ENCODE data around the gene KLK7.

The KLK7 gene

DNA sequence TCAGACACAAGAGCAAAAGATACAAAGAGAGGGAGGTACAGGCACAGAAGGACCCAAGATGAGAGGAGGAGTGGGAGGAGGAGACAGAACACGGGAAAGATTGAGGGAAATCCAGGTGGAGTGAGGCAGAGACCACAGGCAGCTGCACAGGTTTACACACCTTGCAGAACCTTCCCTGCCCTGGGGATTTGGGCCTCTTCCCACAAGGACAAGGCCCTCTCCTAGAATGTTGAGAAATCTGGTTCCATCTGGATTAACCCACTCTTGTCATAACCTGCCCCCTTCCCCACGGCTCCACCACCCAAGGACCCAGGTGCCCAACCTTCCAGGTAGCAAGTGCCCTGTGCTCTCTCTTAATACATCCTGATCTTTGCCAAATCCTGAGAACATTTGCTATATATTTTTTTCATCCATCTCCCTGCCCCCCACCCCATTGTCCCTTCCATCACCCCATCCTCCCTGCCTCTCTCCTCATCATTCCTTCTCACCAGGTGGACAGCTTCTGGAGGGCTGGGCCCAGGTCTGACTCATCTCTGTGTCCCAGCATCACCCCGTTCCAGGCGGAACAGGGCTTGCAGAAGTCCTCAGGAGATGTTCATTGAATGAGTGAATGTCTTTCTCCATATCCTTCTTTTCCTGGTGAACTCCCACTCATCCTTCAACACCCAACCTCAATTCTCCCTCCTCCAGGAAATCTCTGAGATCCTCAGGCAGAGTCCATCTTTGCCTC, 26.5 kb upstream of the KLK7 start:
- H3K79me1 ChIP-seq (ENCODE audit: low read length), result no peaks in the 10 kb centered on the region
- H3K4me1 ChIP-seq (ENCODE audit: control insufficient read depth, low read depth, low read length), result no peaks in the 10 kb centered on the region
- WGBS (ENCODE audit: extremely low coverage, insufficient coverage, low lambda C conversion rate), result no CpG with 5 or more reads among the region's 4 CpGs
- no peaks in the 10 kb centered on the region for H3K79me2 ChIP-seq (ENCODE audit: control insufficient read depth, insufficient read depth, low read length)
- H4K8ac ChIP-seq (ENCODE audit: low read depth, low read length), result no peak overlapping the region
- H2BK120ac ChIP-seq (ENCODE audit: low read depth, low read length), result no peak overlapping the region
- H3K36me3 ChIP-seq (ENCODE audit: control insufficient read depth, insufficient read depth, low read length), result no peaks in the 10 kb centered on the region
- H3K4me3 ChIP-seq (ENCODE audit: low read length), result no peak overlapping the region
- H3K4ac ChIP-seq (ENCODE audit: low read depth, low read length), result no peak overlapping the region
- H3K18ac ChIP-seq (ENCODE audit: low read length), result no peak overlapping the region
- no peak overlapping the region for H2BK5ac ChIP-seq (ENCODE audit: low read length)
- no peak overlapping the region for H2BK15ac ChIP-seq (replicated peaks; ENCODE audit: low read depth)
- H2AK5ac ChIP-seq (ENCODE audit: low read length), result no peak overlapping the region
- H3K9ac ChIP-seq (ENCODE audit: low read length), result no peak overlapping the region
- no peak overlapping the region for H3K56ac ChIP-seq (ENCODE audit: low read length)
- no peak overlapping the region for H3K23ac ChIP-seq (ENCODE audit: low read length)
- no peaks in the 10 kb centered on the region for H3K27me3 ChIP-seq (ENCODE audit: insufficient read depth, low read length, poor library complexity)
- no peak overlapping the region for H3K27ac ChIP-seq (ENCODE audit: low read depth, low read length)
- H3K4me2 ChIP-seq (ENCODE audit: low read length), result no peak overlapping the region
- no peak overlapping the region for H4K5ac ChIP-seq (ENCODE audit: low read length)
- no peak for DNase-seq

DNA sequence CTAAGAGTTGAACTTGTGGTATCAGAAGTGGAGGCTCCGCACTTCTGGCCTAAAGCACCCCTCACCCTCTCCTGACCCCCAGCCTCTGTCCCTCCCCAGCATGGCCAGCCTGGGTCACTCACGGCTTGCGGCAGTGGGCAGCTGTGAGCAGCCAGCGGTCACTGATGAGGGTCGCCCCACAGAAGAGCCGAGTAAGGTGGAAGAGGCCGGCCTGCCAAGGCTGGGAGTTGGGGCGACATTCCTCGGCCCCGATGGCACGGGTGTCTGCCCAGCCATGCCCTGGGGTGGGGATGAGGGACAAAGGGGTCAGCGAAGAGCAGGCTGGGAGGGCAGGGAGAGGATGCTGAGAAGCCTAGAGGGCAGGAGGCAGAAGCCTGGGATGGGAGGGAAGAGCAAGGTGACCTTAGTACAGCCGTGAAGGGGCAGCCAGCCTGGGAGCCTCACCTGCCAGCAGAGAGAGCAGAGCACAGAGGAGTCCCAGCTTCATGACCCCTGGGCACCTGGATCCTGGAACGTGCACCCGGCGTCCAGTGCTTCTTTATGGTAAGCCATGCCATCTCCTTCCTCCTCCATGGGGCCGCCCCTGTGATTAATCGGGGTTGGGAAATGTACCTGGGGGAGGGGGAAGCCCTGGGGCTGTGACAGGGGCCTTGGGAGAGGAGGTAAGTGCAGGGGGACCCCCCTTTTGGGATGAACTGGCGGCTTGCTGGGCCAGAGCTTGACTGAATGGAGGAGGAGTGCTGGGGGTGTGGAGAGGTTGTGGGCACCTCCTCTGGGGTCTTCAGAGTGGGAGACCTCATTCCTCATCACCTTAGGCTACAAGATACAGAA, 25.6 kb upstream of the KLK7 start:
- DNase-seq, result no peak
- H3K79me2 ChIP-seq (ENCODE audit: control insufficient read depth, insufficient read depth, low read length), result no peaks in the 10 kb centered on the region
- no peak overlapping the region for H3K4ac ChIP-seq (ENCODE audit: low read depth, low read length)
- H3K4me1 ChIP-seq (ENCODE audit: control insufficient read depth, low read depth, low read length), result no peaks in the 10 kb centered on the region
- no peaks in the 10 kb centered on the region for H3K79me1 ChIP-seq (ENCODE audit: low read length)
- H3K9ac ChIP-seq (ENCODE audit: low read length), result no peak overlapping the region
- H3K36me3 ChIP-seq (ENCODE audit: control insufficient read depth, insufficient read depth, low read length), result no peaks in the 10 kb centered on the region
- H3K27me3 ChIP-seq (ENCODE audit: insufficient read depth, low read length, poor library complexity), result no peaks in the 10 kb centered on the region
- H3K27ac ChIP-seq (ENCODE audit: low read depth, low read length), result no peak overlapping the region
- H4K5ac ChIP-seq (ENCODE audit: low read length), result no peak overlapping the region
- H4K8ac ChIP-seq (ENCODE audit: low read depth, low read length), result no peak overlapping the region
- no peak overlapping the region for H3K18ac ChIP-seq (ENCODE audit: low read length)
- H3K56ac ChIP-seq (ENCODE audit: low read length), result no peak overlapping the region
- H3K23ac ChIP-seq (ENCODE audit: low read length), result no peak overlapping the region
- H3K4me3 ChIP-seq (ENCODE audit: low read length), result no peak overlapping the region
- WGBS (ENCODE audit: extremely low coverage, insufficient coverage, low lambda C conversion rate), result no CpG with 5 or more reads among the region's 19 CpGs
- no peak overlapping the region for H2BK5ac ChIP-seq (ENCODE audit: low read length)
- H2BK120ac ChIP-seq (ENCODE audit: low read depth, low read length), result no peak overlapping the region
- H2AK5ac ChIP-seq (ENCODE audit: low read length), result no peak overlapping the region
- H2BK15ac ChIP-seq (replicated peaks; ENCODE audit: low read depth), result no peak overlapping the region
- no peak overlapping the region for H3K4me2 ChIP-seq (ENCODE audit: low read length)

- Histone ChIP-seq H4K5ac (ENCODE audit: low read length) (no peak overlapping the region), H3K36me3 (ENCODE audit: control insufficient read depth, insufficient read depth, low read length) (no peaks in the 10 kb centered on the region), H2AK5ac (ENCODE audit: low read length) (no peak overlapping the region), H2BK5ac (ENCODE audit: low read length) (no peak overlapping the region), H2BK15ac (replicated peaks; ENCODE audit: low read depth) (no peak overlapping the region), H3K9ac (ENCODE audit: low read length) (no peak overlapping the region), H2BK120ac (ENCODE audit: low read depth, low read length) (no peak overlapping the region), H3K27ac (ENCODE audit: low read depth, low read length) (no peak overlapping the region), H3K79me1 (ENCODE audit: low read length) (no peaks in the 10 kb centered on the region), H3K23ac (ENCODE audit: low read length) (no peak overlapping the region), H4K8ac (ENCODE audit: low read depth, low read length) (no peak overlapping the region), H3K18ac (ENCODE audit: low read length) (no peak overlapping the region), H3K27me3 (ENCODE audit: insufficient read depth, low read length, poor library complexity) (no peaks in the 10 kb centered on the region), H3K56ac (ENCODE audit: low read length) (no peak overlapping the region), H3K4me3 (ENCODE audit: low read length) (no peak overlapping the region), H3K4ac (ENCODE audit: low read depth, low read length) (no peak overlapping the region), H3K79me2 (ENCODE audit: control insufficient read depth, insufficient read depth, low read length) (no peaks in the 10 kb centered on the region), H3K4me2 (ENCODE audit: low read length) (no peak overlapping the region), H3K4me1 (ENCODE audit: control insufficient read depth, low read depth, low read length) (no peaks in the 10 kb centered on the region)
- DNase-seq, result no peak
- WGBS (ENCODE audit: extremely low coverage, insufficient coverage, low lambda C conversion rate), result no CpG with 5 or more reads among the region's 3 CpGs
These were observed 23.8 kb upstream of the KLK7 start for GRCh38 chr19:51007488-51007887.

DNA sequence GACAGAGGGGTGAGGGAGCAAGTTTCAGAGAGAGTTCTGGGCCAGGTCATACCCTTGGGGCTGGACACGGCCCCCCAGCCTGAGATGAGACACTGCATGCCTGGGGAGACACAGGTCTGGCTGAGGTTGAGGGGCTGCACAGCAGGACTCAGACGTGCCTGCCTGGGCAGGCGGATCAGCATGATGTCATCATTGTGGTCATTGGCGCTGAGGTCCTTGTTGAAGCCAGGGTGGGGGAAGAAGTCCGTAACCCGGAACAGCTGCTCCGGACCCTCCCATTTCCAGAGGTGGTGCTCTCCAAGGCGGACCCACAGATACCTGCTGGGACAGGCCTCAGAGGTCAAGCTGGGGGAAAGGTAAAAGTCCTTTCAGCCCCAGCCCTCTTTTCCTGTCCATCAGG, 22.7 kb upstream of the KLK7 start:
- no peaks in the 10 kb centered on the region for H3K36me3 ChIP-seq (ENCODE audit: control insufficient read depth, insufficient read depth, low read length)
- no CpG with 5 or more reads among the region's 8 CpGs for WGBS (ENCODE audit: extremely low coverage, insufficient coverage, low lambda C conversion rate)
- no peak overlapping the region for H3K23ac ChIP-seq (ENCODE audit: low read length)
- no peak overlapping the region for H3K4me3 ChIP-seq (ENCODE audit: low read length)
- no peaks in the 10 kb centered on the region for H3K79me1 ChIP-seq (ENCODE audit: low read length)
- no peak overlapping the region for H3K56ac ChIP-seq (ENCODE audit: low read length)
- no peak overlapping the region for H3K9ac ChIP-seq (ENCODE audit: low read length)
- DNase-seq, result no peak
- H3K4me1 ChIP-seq (ENCODE audit: control insufficient read depth, low read depth, low read length), result no peaks in the 10 kb centered on the region
- no peak overlapping the region for H4K8ac ChIP-seq (ENCODE audit: low read depth, low read length)
- H2BK120ac ChIP-seq (ENCODE audit: low read depth, low read length), result no peak overlapping the region
- H3K18ac ChIP-seq (ENCODE audit: low read length), result no peak overlapping the region
- no peak overlapping the region for H4K5ac ChIP-seq (ENCODE audit: low read length)
- H3K4me2 ChIP-seq (ENCODE audit: low read length), result no peak overlapping the region
- no peak overlapping the region for H2BK15ac ChIP-seq (replicated peaks; ENCODE audit: low read depth)
- no peaks in the 10 kb centered on the region for H3K79me2 ChIP-seq (ENCODE audit: control insufficient read depth, insufficient read depth, low read length)
- H3K27me3 ChIP-seq (ENCODE audit: insufficient read depth, low read length, poor library complexity), result no peaks in the 10 kb centered on the region
- H2BK5ac ChIP-seq (ENCODE audit: low read length), result no peak overlapping the region
- no peak overlapping the region for H2AK5ac ChIP-seq (ENCODE audit: low read length)
- H3K27ac ChIP-seq (ENCODE audit: low read depth, low read length), result no peak overlapping the region
- no peak overlapping the region for H3K4ac ChIP-seq (ENCODE audit: low read depth, low read length)

- Histone ChIP-seq H3K56ac (ENCODE audit: low read length) (no peak overlapping the region), H3K27ac (ENCODE audit: low read depth, low read length) (no peak overlapping the region), H3K36me3 (ENCODE audit: control insufficient read depth, insufficient read depth, low read length) (no peaks in the 10 kb centered on the region), H3K4me3 (ENCODE audit: low read length) (no peak overlapping the region), H3K79me1 (ENCODE audit: low read length) (no peaks in the 10 kb centered on the region), H3K4me2 (ENCODE audit: low read length) (no peak overlapping the region), H2AK5ac (ENCODE audit: low read length) (no peak overlapping the region), H3K4me1 (ENCODE audit: control insufficient read depth, low read depth, low read length) (no peaks in the 10 kb centered on the region), H3K9ac (ENCODE audit: low read length) (no peak overlapping the region), H3K4ac (ENCODE audit: low read depth, low read length) (no peak overlapping the region), H4K8ac (ENCODE audit: low read depth, low read length) (no peak overlapping the region), H4K5ac (ENCODE audit: low read length) (no peak overlapping the region), H2BK120ac (ENCODE audit: low read depth, low read length) (no peak overlapping the region), H3K79me2 (ENCODE audit: control insufficient read depth, insufficient read depth, low read length) (no peaks in the 10 kb centered on the region), H3K18ac (ENCODE audit: low read length) (no peak overlapping the region), H3K23ac (ENCODE audit: low read length) (no peak overlapping the region), H2BK5ac (ENCODE audit: low read length) (no peak overlapping the region), H2BK15ac (replicated peaks; ENCODE audit: low read depth) (no peak overlapping the region), H3K27me3 (ENCODE audit: insufficient read depth, low read length, poor library complexity) (no peaks in the 10 kb centered on the region)
- WGBS (ENCODE audit: extremely low coverage, insufficient coverage, low lambda C conversion rate), result no CpG with 5 or more reads among the region's 1 CpG
- DNase-seq, result no peak
These were observed 21.5 kb upstream of the KLK7 start for GRCh38 chr19:51005248-51005647.
